H1 (cell line): ENCODE results near the gene CIC. TPM values are rescaled to one million over a fixed set of nuclear protein-coding genes. Genes with fewer than 3 reads are reported as not detected.

Experiments used
- ASH2L ChIP-seq: fragments of 200-600, 300-600 bp; sonication (generic); IDR thresholded peaks from one replicate; pipeline ENCODE4 v1.7.1; 2017; ENCODE audit warnings: low read length
- BCL11A ChIP-seq, 2 experiments: IDR thresholded peaks; one replicate each; pipeline ENCODE4 v1.6.1; 2011; ENCODE audit warnings: low read depth in 2 of 2, low read length in 2 of 2, mild to moderate bottlenecking in 2 of 2
- BRCA1 ChIP-seq: IDR thresholded peaks from 2 replicates; pipeline ENCODE4 v1.6.1; 2012; ENCODE audit warnings: low read depth, low read length, improper control_type of control experiment
- CREB1 ChIP-seq: IDR thresholded peaks from 2 replicates; pipeline ENCODE4 v1.6.1; 2012; ENCODE audit warnings: inconsistent platforms
- EZH2 ChIP-seq: fragments of 200-600 bp; sonication (generic); IDR thresholded peaks from 2 replicates; pipeline ENCODE4 v1.7.1; 2012; ENCODE audit warnings: low read depth, mild to moderate bottlenecking, moderate library complexity, low read length, inconsistent platforms; ENCODE audit not compliant: severe bottlenecking
- GTF2F1 ChIP-seq: IDR thresholded peaks from 2 replicates; pipeline ENCODE4 v1.6.1; 2012; ENCODE audit warnings: low read depth, low read length, improper control_type of control experiment, borderline replicate concordance
- HDAC6 ChIP-seq: IDR thresholded peaks from one replicate; pipeline ENCODE4 v1.7.1; 2012; ENCODE audit warnings: low read depth, mild to moderate bottlenecking, inconsistent platforms, low read length, moderate library complexity
- JUN ChIP-seq: IDR thresholded peaks from 2 replicates; pipeline ENCODE4 v1.6.1; 2011; ENCODE audit warnings: low read depth, mild to moderate bottlenecking, improper control_type of control experiment, low read length
- JUND ChIP-seq: IDR thresholded peaks from 2 replicates; pipeline ENCODE4 v1.6.1; 2011; ENCODE audit warnings: mild to moderate bottlenecking, improper control_type of control experiment, low read length
- KDM4A ChIP-seq: IDR thresholded peaks from one replicate; pipeline ENCODE4 v1.7.1; 2012; ENCODE audit warnings: low read depth, mild to moderate bottlenecking, moderate library complexity, low read length, inconsistent platforms; ENCODE audit not compliant: severe bottlenecking
- NANOG ChIP-seq: IDR thresholded peaks from 2 replicates; pipeline ENCODE4 v1.6.1; 2011; ENCODE audit warnings: low read length, low read depth, mild to moderate bottlenecking, inconsistent platforms; ENCODE audit not compliant: insufficient read depth, poor library complexity, severe bottlenecking
- NRF1 ChIP-seq: IDR thresholded peaks from 2 replicates; pipeline ENCODE4 v1.6.1; 2011; ENCODE audit warnings: mild to moderate bottlenecking, low read depth, low read length, improper control_type of control experiment
- PHF8 ChIP-seq: fragments of 200-600 bp; sonication (generic); conservative IDR thresholded peaks from 2 replicates; pipeline ENCODE4 v1.7.1; 2012; ENCODE audit warnings: low read depth, mild to moderate bottlenecking, inconsistent platforms, low read length, moderate library complexity
- POLR2A ChIP-seq, 2 experiments: IDR thresholded peaks; 1 replicate in 1 of 2; 2 replicates in 1 of 2; pipeline ENCODE4 v1.6.1; 2011; ENCODE audit warnings: low read depth in 2 of 2, low read length in 2 of 2, mild to moderate bottlenecking in 2 of 2; ENCODE audit errors: control extremely low read depth in 1 of 2
- SIRT6 ChIP-seq: IDR thresholded peaks from one replicate; pipeline ENCODE4 v1.7.1; 2012; ENCODE audit warnings: low read length, inconsistent platforms
- SIX5 ChIP-seq: IDR thresholded peaks from 2 replicates; pipeline ENCODE4 v1.6.1; 2011; ENCODE audit warnings: mild to moderate bottlenecking, low read depth, low read length
- SP2 ChIP-seq: IDR thresholded peaks from 2 replicates; pipeline ENCODE4 v1.6.1; 2012; ENCODE audit warnings: mild to moderate bottlenecking, low read length, inconsistent platforms
- SRF ChIP-seq: IDR thresholded peaks from 2 replicates; pipeline ENCODE4 v1.6.1; 2011; ENCODE audit warnings: mild to moderate bottlenecking, low read depth, low read length, moderate library complexity
- TAF7 ChIP-seq: optimal IDR thresholded peaks from 2 replicates; pipeline ENCODE3; 2011; ENCODE audit warnings: low read depth, mild to moderate bottlenecking, inconsistent platforms, low read length, moderate library complexity, borderline replicate concordance
- TBP ChIP-seq: IDR thresholded peaks from 2 replicates; pipeline ENCODE4 v1.6.1; 2011; ENCODE audit warnings: low read depth, low read length, improper control_type of control experiment
- polyA plus RNA-seq, 7 experiments: library from polyadenylated mRNA; depleted of rRNA in 3 of 7; stranded (reverse) in 5 of 7; unstranded in 2 of 7; fragments of >200 nt in 5 of 7; fragments of 200-250 nt in 2 of 7; gene quantifications; 1 replicate in 5 of 7; 2 replicates in 1 of 7; 4 replicates in 1 of 7; pipeline versions ENCODE4 v1.2.1 to v1.2.3, GENCODE V29; 2011 to 2013; ENCODE audit warnings: missing spikeins in 2 of 7, mixed read lengths in 2 of 7
- total RNA-seq: library from RNA; stranded (reverse); fragmentation: NEBNext Ultra II Directional; extraction: Animal tissue kit (Norgen Biotek cat#: 25700); gene quantifications from 2 replicates; pipeline ENCODE4 v1.2.1, GENCODE V29; 2021
- TF ChIP-seq, protein P1 (sequence below), 3 experiments: IDR thresholded peaks; 1 replicate in 2 of 3; 2 replicates in 1 of 3; pipeline versions ENCODE4 v1.5.1 to v1.6.1; 2011; ENCODE audit warnings: low read length in 3 of 3, mild to moderate bottlenecking in 3 of 3, inconsistent platforms in 2 of 3, low read depth in 1 of 3, moderate library complexity in 1 of 3; ENCODE audit not compliant: insufficient read depth in 1 of 3; ENCODE audit errors: control extremely low read depth in 1 of 3
- TF ChIP-seq, protein P2 (sequence below): IDR thresholded peaks from 2 replicates; pipeline ENCODE4 v1.6.1; 2011; ENCODE audit warnings: low read length, improper control_type of control experiment

Gene CIC
- total and polyA plus RNA-seq, 2 of the 8 experiments (the other 6 are each of a cell fraction or from before 2014, with no cell fraction given), result 13.2 to 43.6 TPM

DNA sequence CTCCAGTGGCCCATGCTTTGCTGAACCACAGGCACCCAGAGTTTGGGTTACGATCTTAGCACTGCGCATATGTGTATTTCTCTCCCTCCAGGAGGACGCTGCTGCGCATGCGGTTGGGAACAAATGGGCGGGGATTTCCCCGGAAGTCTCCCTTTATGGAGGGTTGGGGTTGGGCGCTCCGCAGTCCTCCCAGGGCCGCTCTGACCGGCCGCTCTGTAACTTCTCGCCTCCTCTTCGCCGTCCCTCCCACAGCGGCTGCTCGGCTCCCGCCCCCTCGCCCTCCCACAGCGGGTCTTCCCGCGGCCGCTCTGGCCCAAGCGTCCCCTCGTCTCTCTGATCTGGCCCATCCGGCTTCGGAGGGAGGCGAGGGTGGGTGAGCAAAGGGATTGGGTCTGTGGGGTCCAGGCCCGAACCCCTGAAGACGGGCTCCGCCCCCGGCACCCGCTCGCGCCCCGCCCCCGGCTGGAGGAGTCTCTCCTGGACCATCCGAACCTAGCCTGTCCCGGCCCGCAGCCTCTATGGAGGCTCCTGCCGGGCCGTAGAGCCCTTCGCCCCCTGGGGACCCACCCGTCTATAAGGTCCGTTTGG, 56.4 kb downstream of the CIC start, which contains the start of gene MEGF8 (continued):
- peak; percentile 91 for TF ChIP-seq SRF
- TF ChIP-seq SIRT6, result no peak
- TF ChIP-seq PHF8, result peak; percentile 79
- peak; percentile 5; the same call in 1 of the 2 replicates for TF ChIP-seq JUND
- 0 out of 2 replicates have a peak, but pooled peaks have one; percentile 23 for TF ChIP-seq GTF2F1
- TF ChIP-seq HDAC6, result no peak
- TF ChIP-seq SIX5, result 0 out of 2 replicates have a peak, but pooled peaks have one; percentile 3
- peak; percentile 25 for TF ChIP-seq KDM4A
- TF ChIP-seq POLR2A (IDR thresholded peaks at IDR 0.05; ENCODE audit: control extremely low read depth in 1 of 2, low read depth in 2 of 2, low read length in 2 of 2), result peak in 1 of 2 experiments; percentile 69; a peak in 2 of 3 replicates
- TF ChIP-seq CREB1, result 0 out of 2 replicates have a peak, but pooled peaks have one; percentile 7
- no peak for TF ChIP-seq JUN
- peak; percentile 93 for TF ChIP-seq SP2
- no peak for TF ChIP-seq BCL11A (IDR thresholded peaks at IDR 0.05; ENCODE audit: low read depth in 2 of 2, low read length in 2 of 2)
- no peak for TF ChIP-seq NANOG
- TF ChIP-seq, protein P1, sequence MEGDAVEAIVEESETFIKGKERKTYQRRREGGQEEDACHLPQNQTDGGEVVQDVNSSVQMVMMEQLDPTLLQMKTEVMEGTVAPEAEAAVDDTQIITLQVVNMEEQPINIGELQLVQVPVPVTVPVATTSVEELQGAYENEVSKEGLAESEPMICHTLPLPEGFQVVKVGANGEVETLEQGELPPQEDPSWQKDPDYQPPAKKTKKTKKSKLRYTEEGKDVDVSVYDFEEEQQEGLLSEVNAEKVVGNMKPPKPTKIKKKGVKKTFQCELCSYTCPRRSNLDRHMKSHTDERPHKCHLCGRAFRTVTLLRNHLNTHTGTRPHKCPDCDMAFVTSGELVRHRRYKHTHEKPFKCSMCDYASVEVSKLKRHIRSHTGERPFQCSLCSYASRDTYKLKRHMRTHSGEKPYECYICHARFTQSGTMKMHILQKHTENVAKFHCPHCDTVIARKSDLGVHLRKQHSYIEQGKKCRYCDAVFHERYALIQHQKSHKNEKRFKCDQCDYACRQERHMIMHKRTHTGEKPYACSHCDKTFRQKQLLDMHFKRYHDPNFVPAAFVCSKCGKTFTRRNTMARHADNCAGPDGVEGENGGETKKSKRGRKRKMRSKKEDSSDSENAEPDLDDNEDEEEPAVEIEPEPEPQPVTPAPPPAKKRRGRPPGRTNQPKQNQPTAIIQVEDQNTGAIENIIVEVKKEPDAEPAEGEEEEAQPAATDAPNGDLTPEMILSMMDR (IDR thresholded peaks at IDR 0.05; ENCODE audit: control extremely low read depth in 1 of 3, insufficient read depth in 1 of 3, low read depth in 1 of 3, low read length in 3 of 3), result peak; percentile 71 to 95 (median 81)
- peak; percentile 25 for TF ChIP-seq TAF7
- TF ChIP-seq TBP, result peak; percentile 69
- TF ChIP-seq BRCA1, result no peak
- TF ChIP-seq EZH2, result no peak
- TF ChIP-seq, protein P2, sequence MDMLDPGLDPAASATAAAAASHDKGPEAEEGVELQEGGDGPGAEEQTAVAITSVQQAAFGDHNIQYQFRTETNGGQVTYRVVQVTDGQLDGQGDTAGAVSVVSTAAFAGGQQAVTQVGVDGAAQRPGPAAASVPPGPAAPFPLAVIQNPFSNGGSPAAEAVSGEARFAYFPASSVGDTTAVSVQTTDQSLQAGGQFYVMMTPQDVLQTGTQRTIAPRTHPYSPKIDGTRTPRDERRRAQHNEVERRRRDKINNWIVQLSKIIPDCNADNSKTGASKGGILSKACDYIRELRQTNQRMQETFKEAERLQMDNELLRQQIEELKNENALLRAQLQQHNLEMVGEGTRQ, result no peak
- TF ChIP-seq NRF1, result peak; percentile 97
- TF ChIP-seq ASH2L, result peak; percentile 18
